ENCODE results near the gene ANKRD29.

The ANKRD29 gene

DNA sequence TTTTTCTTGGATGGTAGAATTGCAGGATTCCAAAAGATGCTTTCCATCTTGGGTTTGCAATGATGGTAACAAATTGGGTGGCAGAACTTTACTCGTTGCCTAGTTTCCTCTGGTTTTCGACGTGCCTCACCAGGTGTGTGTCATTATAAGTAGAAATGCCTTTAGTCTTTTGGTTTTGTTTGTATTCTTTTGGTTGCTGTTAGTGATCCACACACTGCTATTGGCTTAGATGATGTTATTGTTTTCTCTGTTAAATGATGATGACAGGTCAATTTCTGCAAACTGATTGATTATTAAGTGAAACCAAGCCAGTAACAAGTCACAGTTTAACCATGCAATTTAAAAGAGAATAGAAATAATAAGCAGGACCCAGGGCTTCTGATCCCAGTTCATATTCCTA is 20.4 kb upstream of the ANKRD29 start:
- H3K9me3 ChIP-seq (ENCODE audit: control insufficient read depth, insufficient read depth, low read length), result no peaks in the 10 kb centered on the region
- H3K27ac ChIP-seq (ENCODE audit: low read depth, low read length), result no peak overlapping the region
- no peaks in the 10 kb centered on the region for H3K4me1 ChIP-seq (ENCODE audit: control insufficient read depth, insufficient read depth, low read length)
- H3K36me3 ChIP-seq (ENCODE audit: control insufficient read depth, insufficient read depth, low read length), result no peaks in the 10 kb centered on the region
- peaks cover 4% of the 10 kb centered on the region for H3K27me3 ChIP-seq (ENCODE audit: control insufficient read depth, insufficient read depth, low read length)
- H3K9ac ChIP-seq (ENCODE audit: low read depth, low read length), result no peak overlapping the region
- no peak overlapping the region for H3K4me3 ChIP-seq (ENCODE audit: low read depth, low read length)

DNA sequence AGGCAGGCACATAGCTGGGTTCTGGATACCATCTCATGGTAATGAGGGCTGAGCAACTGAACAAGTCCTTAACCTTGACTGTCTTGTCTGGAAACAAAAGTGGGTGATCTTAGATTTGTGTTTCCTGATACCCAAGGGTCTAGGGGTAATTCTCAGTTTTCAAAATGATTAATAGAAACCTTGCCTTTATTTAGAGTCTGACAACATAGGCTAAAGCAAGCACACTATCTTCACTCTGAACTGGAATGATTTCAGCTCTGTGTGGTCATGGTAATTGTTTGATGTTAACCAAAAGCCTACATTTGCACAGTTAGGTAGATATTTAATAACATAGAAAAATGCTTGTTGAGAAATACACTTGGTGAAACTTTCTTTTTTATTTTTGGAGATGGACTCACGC is 19.8 kb upstream of the ANKRD29 start:
- Histone ChIP-seq H3K27me3 (ENCODE audit: control insufficient read depth, insufficient read depth, low read length) (no peaks in the 10 kb centered on the region), H3K9ac (ENCODE audit: low read depth, low read length) (no peak overlapping the region), H3K4me3 (ENCODE audit: low read depth, low read length) (no peak overlapping the region), H3K4me1 (ENCODE audit: control insufficient read depth, insufficient read depth, low read length) (no peaks in the 10 kb centered on the region), H3K27ac (ENCODE audit: low read depth, low read length) (no peak overlapping the region), H3K36me3 (ENCODE audit: control insufficient read depth, insufficient read depth, low read length) (no peaks in the 10 kb centered on the region), H3K9me3 (ENCODE audit: control insufficient read depth, insufficient read depth, low read length) (no peaks in the 10 kb centered on the region)

DNA sequence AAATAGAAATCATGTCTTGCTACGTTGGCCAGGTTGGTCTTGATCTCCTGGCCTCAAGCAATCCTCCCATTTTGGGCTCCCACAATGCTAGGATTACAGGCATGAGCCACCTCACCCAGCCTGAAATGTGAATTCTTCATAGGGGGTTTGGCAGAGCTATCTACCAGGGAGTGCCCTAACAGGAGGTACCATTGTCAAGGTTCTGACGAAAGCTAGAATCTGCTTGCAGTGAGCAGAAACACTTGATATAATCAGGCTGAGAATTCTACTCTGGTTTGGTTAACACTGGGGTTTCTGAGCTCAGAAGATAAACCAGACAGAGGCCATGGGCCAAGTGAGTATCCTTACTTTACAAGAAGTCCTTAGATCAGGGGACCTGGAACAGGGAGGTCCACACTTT is 19.3 kb upstream of the ANKRD29 start:
- no peaks in the 10 kb centered on the region for H3K4me1 ChIP-seq (ENCODE audit: control insufficient read depth, insufficient read depth, low read length)
- H3K9me3 ChIP-seq (ENCODE audit: control insufficient read depth, insufficient read depth, low read length), result no peaks in the 10 kb centered on the region
- no peaks in the 10 kb centered on the region for H3K36me3 ChIP-seq (ENCODE audit: control insufficient read depth, insufficient read depth, low read length)
- no peak overlapping the region for H3K9ac ChIP-seq (ENCODE audit: low read depth, low read length)
- no peak overlapping the region for H3K27ac ChIP-seq (ENCODE audit: low read depth, low read length)
- H3K4me3 ChIP-seq (ENCODE audit: low read depth, low read length), result no peak overlapping the region
- H3K27me3 ChIP-seq (ENCODE audit: control insufficient read depth, insufficient read depth, low read length), result no peaks in the 10 kb centered on the region

DNA sequence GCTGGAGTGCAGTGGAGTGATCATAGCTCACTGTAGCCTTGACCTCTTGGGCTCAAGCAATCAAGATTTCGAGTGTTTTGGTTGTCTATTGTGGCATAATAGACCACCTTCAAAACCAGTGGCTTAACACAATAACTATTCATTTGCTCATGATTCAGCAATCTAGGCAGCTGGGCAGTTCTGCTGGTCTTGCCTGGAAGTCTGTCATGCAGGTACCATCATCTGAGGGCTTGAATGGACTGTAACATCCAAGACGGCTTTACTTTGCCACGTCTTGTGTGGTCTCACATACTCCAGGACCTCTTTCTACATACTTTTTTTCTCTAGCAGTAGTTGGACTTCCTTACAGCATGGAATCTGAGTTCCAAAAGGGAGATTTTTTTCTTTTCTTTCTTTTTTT is 13.2 kb upstream of the ANKRD29 start:
- H3K4me3 ChIP-seq (ENCODE audit: low read depth, low read length), result no peak overlapping the region
- H3K9me3 ChIP-seq (ENCODE audit: control insufficient read depth, insufficient read depth, low read length), result no peaks in the 10 kb centered on the region
- H3K9ac ChIP-seq (ENCODE audit: low read depth, low read length), result no peak overlapping the region
- H3K27me3 ChIP-seq (ENCODE audit: control insufficient read depth, insufficient read depth, low read length), result no peaks in the 10 kb centered on the region; the same call in 1 of the 2 replicates
- no peaks in the 10 kb centered on the region for H3K36me3 ChIP-seq (ENCODE audit: control insufficient read depth, insufficient read depth, low read length)
- no peak overlapping the region for H3K27ac ChIP-seq (ENCODE audit: low read depth, low read length)
- H3K4me1 ChIP-seq (ENCODE audit: control insufficient read depth, insufficient read depth, low read length), result no peaks in the 10 kb centered on the region

DNA sequence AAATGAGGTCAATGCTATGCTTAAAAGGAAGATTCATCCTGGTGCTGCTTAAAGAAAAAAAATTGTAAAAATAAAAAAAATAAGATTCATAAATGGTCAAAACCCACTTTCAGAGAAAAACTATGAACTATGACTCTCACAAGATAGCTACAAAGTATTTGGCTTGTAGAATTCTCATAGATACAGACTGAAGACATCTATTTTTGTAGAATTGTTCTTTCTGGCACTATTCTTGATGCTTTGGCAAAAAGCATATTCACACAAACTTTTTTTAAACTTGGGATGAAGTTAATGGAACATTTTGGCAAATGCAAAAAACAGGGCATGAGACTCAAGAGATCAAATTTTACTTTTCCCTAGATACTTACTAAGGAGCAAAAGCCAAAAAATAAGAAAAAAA is 12.5 kb upstream of the ANKRD29 start:
- H3K9me3 ChIP-seq (ENCODE audit: control insufficient read depth, insufficient read depth, low read length), result no peaks in the 10 kb centered on the region
- no peak overlapping the region for H3K9ac ChIP-seq (ENCODE audit: low read depth, low read length)
- no peak overlapping the region for H3K4me3 ChIP-seq (ENCODE audit: low read depth, low read length)
- no peaks in the 10 kb centered on the region for H3K4me1 ChIP-seq (ENCODE audit: control insufficient read depth, insufficient read depth, low read length)
- H3K27ac ChIP-seq (ENCODE audit: low read depth, low read length), result no peak overlapping the region
- no peaks in the 10 kb centered on the region; the same call in 1 of the 2 replicates for H3K27me3 ChIP-seq (ENCODE audit: control insufficient read depth, insufficient read depth, low read length)
- H3K36me3 ChIP-seq (ENCODE audit: control insufficient read depth, insufficient read depth, low read length), result no peaks in the 10 kb centered on the region

DNA sequence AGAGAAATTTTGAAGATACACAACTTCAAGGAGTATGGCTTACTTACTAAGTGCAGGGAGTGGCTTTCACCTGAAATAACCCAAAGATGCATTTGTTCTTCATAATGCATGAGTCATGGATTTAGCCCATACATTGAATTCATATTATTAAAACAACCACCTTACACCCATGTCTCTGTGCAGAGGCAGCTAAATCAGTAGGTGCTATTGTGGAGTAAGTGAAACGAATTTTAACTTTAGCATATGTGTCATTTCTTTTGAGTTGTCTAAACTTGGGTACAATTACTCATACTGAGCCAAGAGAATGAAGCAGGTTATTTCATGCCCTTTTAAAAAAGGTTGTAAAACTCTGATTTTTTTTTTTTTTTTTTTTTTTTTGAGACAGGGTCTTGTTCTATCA is 11.0 kb upstream of the ANKRD29 start:
- no peaks in the 10 kb centered on the region for H3K9me3 ChIP-seq (ENCODE audit: control insufficient read depth, insufficient read depth, low read length)
- 0 out of 2 replicates have a peak, but pooled peaks cover 5% of the 10 kb centered on the region for H3K4me1 ChIP-seq (ENCODE audit: control insufficient read depth, insufficient read depth, low read length)
- no peaks in the 10 kb centered on the region; the same call in 1 of the 2 replicates for H3K27me3 ChIP-seq (ENCODE audit: control insufficient read depth, insufficient read depth, low read length)
- H3K27ac ChIP-seq (ENCODE audit: low read depth, low read length), result no peak overlapping the region
- H3K4me3 ChIP-seq (ENCODE audit: low read depth, low read length), result no peak overlapping the region
- no peak overlapping the region for H3K9ac ChIP-seq (ENCODE audit: low read depth, low read length)
- no peaks in the 10 kb centered on the region for H3K36me3 ChIP-seq (ENCODE audit: control insufficient read depth, insufficient read depth, low read length)

DNA sequence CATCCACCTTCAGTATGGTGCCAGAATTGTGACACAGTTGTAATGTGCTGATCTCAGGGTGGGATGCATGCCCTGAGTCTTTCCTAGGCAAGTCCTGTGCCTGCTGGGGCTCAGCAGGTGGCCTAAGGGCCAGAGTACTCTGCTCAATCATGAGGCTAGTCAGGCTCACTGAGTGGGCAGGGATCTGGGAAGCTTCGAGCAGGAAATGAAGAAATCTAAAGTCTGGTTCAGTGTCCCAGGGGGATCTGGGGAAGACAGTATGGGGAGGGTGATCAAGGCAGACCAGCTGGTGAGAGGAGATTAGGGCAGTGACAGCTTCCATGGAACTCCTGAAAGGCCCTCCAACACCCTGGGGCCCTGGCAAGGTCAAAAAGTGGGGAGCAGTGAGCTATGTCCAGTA is 8.9 kb upstream of the ANKRD29 start:
- Histone ChIP-seq H3K9ac (ENCODE audit: low read depth, low read length) (no peak overlapping the region), H3K4me3 (ENCODE audit: low read depth, low read length) (no peak overlapping the region), H3K27ac (ENCODE audit: low read depth, low read length) (no peak overlapping the region), H3K4me1 (ENCODE audit: control insufficient read depth, insufficient read depth, low read length) (0 out of 2 replicates have a peak, but pooled peaks cover 5% of the 10 kb centered on the region), H3K9me3 (ENCODE audit: control insufficient read depth, insufficient read depth, low read length) (no peaks in the 10 kb centered on the region), H3K36me3 (ENCODE audit: control insufficient read depth, insufficient read depth, low read length) (no peaks in the 10 kb centered on the region), H3K27me3 (ENCODE audit: control insufficient read depth, insufficient read depth, low read length) (no peaks in the 10 kb centered on the region; the same call in 1 of the 2 replicates)

DNA sequence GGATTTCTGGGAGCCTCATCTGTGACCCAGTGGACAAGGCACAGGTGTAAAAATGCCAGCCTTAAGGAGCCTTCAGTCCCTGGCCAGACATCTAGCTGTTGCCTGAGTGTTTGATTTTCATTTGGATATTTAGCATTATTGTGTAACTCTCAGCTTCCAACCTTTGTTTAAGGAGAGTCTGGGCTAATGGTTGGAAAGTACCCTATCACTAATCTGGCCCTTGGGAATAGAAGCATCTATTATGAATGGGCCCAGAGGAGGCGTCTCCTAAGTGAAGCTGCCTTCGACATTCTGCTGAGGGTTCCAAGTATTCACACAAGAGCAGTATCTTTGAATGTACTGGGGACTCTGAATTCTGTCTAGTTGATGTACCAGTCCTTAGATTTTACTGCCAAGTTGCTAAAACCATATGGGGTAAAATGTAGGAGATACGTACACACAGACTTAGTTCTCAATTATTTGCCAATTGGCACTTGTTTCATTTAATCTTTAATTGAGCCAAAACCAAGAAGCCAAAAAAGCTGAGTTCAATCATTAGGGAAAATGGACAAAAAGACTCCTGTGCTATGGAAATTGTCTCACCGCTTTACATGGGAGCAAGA is 7.2 kb upstream of the ANKRD29 start:
- 0 out of 2 replicates have a peak, but pooled peaks cover 5% of the 10 kb centered on the region for H3K4me1 ChIP-seq (ENCODE audit: control insufficient read depth, insufficient read depth, low read length)
- H3K27me3 ChIP-seq (ENCODE audit: control insufficient read depth, insufficient read depth, low read length), result no peaks in the 10 kb centered on the region; the same call in 1 of the 2 replicates

DNA sequence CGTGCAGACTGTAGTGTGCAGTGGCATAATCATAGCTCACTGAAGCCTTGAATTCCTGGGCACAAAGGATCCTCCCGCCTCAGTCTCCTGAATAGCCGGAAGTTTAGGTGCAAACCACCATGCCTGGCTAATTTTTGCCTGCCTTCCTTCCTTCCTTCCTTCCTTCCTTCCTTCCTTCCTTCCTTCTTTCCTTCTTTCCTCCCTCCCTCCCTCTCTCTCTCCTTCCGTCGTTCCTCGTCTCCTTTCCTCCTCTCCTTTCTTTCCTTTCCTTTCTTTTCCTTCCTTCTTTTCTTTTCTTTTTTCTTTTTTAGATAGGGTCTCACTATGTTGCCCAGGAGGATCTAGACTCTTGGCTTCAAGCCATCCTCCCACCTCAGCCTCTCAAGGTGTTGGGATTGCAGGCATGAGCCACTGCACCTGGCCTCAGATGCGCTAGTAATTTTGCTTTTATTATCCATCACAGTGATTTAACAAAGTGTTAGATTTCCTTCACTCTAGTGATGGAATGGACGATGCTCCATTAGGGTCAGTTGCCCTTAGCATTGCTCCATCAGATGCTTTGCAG is 6.6 kb upstream of the ANKRD29 start:
- Histone ChIP-seq H3K4me1 (ENCODE audit: control insufficient read depth, insufficient read depth, low read length) (0 out of 2 replicates have a peak, but pooled peaks cover 5% of the 10 kb centered on the region), H3K4me3 (ENCODE audit: low read depth, low read length) (no peak overlapping the region), H3K9ac (ENCODE audit: low read depth, low read length) (no peak overlapping the region), H3K36me3 (ENCODE audit: control insufficient read depth, insufficient read depth, low read length) (no peaks in the 10 kb centered on the region), H3K27me3 (ENCODE audit: control insufficient read depth, insufficient read depth, low read length) (no peaks in the 10 kb centered on the region; the same call in 1 of the 2 replicates), H3K9me3 (ENCODE audit: control insufficient read depth, insufficient read depth, low read length) (no peaks in the 10 kb centered on the region), H3K27ac (ENCODE audit: low read depth, low read length) (no peak overlapping the region)

More for the DNA sequence above, 7.2 kb upstream of the ANKRD29 start:
- no peak overlapping the region for H3K4me3 ChIP-seq (ENCODE audit: low read depth, low read length)
- no peaks in the 10 kb centered on the region for H3K36me3 ChIP-seq (ENCODE audit: control insufficient read depth, insufficient read depth, low read length)
- H3K9me3 ChIP-seq (ENCODE audit: control insufficient read depth, insufficient read depth, low read length), result no peaks in the 10 kb centered on the region
- H3K9ac ChIP-seq (ENCODE audit: low read depth, low read length), result no peak overlapping the region
- no peak overlapping the region for H3K27ac ChIP-seq (ENCODE audit: low read depth, low read length)

DNA sequence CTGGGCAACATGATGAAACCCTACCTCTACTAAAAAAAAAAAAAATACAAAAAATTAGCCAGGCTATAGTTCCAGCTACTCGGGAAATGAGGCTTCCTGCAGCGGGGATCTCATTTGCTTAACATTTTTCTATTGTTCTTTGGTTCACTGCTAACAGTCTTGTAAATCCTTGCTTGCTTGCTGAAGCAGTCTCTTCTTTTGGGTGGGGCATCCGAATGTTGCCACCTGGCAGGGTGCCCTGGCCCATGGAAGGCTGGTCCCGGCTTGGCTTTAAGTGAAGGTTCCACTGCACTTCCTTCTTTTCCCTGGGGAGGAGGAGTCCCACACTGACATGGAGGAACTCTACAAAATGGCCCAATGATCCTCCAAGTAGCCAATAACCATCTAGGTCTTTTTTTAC is 6.0 kb upstream of the ANKRD29 start:
- no peaks in the 10 kb centered on the region for H3K9me3 ChIP-seq (ENCODE audit: control insufficient read depth, insufficient read depth, low read length)
- no peaks in the 10 kb centered on the region for H3K36me3 ChIP-seq (ENCODE audit: control insufficient read depth, insufficient read depth, low read length)
- no peaks in the 10 kb centered on the region; the same call in 1 of the 2 replicates for H3K27me3 ChIP-seq (ENCODE audit: control insufficient read depth, insufficient read depth, low read length)
- 0 out of 2 replicates have a peak, but pooled peaks cover 5% of the 10 kb centered on the region for H3K4me1 ChIP-seq (ENCODE audit: control insufficient read depth, insufficient read depth, low read length)
- no peak overlapping the region for H3K9ac ChIP-seq (ENCODE audit: low read depth, low read length)
- no peak overlapping the region for H3K4me3 ChIP-seq (ENCODE audit: low read depth, low read length)
- H3K27ac ChIP-seq (ENCODE audit: low read depth, low read length), result no peak overlapping the region

DNA sequence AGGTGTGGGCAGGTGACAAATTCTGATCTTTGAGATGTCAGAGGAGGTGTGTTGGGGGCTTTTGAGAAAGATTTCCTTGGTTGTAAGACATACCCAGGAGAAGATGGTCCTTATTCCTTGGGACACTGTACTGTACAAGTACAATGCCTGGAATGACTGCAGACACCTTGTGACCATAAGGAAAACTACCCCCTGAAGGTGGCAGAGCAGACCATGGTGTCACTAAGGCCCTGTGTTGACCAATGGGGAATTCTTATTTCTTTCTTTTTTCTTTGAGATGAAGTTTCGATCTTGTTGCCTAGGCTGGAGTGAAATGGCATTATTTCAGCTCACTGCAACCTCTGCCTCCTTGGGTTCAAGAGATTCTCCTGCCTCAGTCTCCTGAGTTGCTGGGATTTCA is 4.4 kb upstream of the ANKRD29 start:
- Histone ChIP-seq H3K4me1 (ENCODE audit: control insufficient read depth, insufficient read depth, low read length) (peaks cover 13% of the 10 kb centered on the region; the same call in 1 of the 2 replicates), H3K4me3 (ENCODE audit: low read depth, low read length) (no peak overlapping the region), H3K9ac (ENCODE audit: low read depth, low read length) (no peak overlapping the region), H3K27me3 (ENCODE audit: control insufficient read depth, insufficient read depth, low read length) (peaks cover 2% of the 10 kb centered on the region), H3K27ac (ENCODE audit: low read depth, low read length) (no peak overlapping the region), H3K9me3 (ENCODE audit: control insufficient read depth, insufficient read depth, low read length) (no peaks in the 10 kb centered on the region), H3K36me3 (ENCODE audit: control insufficient read depth, insufficient read depth, low read length) (no peaks in the 10 kb centered on the region)
